Suprapubic skin (tissue), 4 donors: ENCODE data around the gene ZNF691.

ENCODE experiments used
- CTCF ChIP-seq, 2 donors: fragments of 200-600 bp in 1 of 2; fragments of 450-650 bp in 1 of 2; sonication (generic) in 1 of 2; IDR thresholded peaks; one replicate each; pipeline ENCODE4 v1.5.1; 2016 to 2019; ENCODE audit warnings: antibody characterized with exemption in 2 of 2, mild to moderate bottlenecking in 1 of 2, moderate library complexity in 1 of 2
- EP300 ChIP-seq: sonication (generic); formaldehyde crosslinking; IDR thresholded peaks from one replicate; pipeline ENCODE4 v1.6.1; 2017; ENCODE audit warnings: antibody characterized with exemption
- POLR2A ChIP-seq, 2 donors: fragments of 450-650 bp; IDR thresholded peaks; one replicate each; pipeline ENCODE4 v1.6.1; 2017; ENCODE audit warnings: antibody characterized with exemption in 2 of 2, mild to moderate bottlenecking in 2 of 2, moderate library complexity in 2 of 2
- POLR2AphosphoS5 ChIP-seq, 3 donors: sonication (generic); formaldehyde crosslinking; IDR thresholded peaks; one replicate each; pipeline ENCODE4 v1.6.1; 2017; ENCODE audit warnings: antibody characterized with exemption in 3 of 3

GRCh38 chr1:42817976-42818375 lies 28.4 kb upstream of the ZNF691 start:
- TF ChIP-seq EP300 (no peak), CTCF (IDR thresholded peaks at IDR 0.05) (no peak), POLR2AphosphoS5 (IDR thresholded peaks at IDR 0.05) (no peak), POLR2A (IDR thresholded peaks at IDR 0.05) (no peak)
